ENCODE measurements around the gene MACROH2A1. TPM values are rescaled to one million over a fixed set of nuclear protein-coding genes. Genes with fewer than 3 reads are reported as not detected.

Gene MACROH2A1
- total and polyA plus RNA-seq, 10 of the 15 experiments (the other 5 are each of a cell fraction or from before 2014, with no cell fraction given): 45.7 to 230 (median 196) TPM

GRCh38 chr5:135405082-135405481 is 6.1 kb upstream of the MACROH2A1 start (continued):
- TF ChIP-seq CEBPZ (IDR thresholded peaks at IDR 0.05; ENCODE audit: low read depth, low read length): no peak
- no peak for TF ChIP-seq FOXK2 (IDR thresholded peaks at IDR 0.05)
- TF ChIP-seq, protein P1, sequence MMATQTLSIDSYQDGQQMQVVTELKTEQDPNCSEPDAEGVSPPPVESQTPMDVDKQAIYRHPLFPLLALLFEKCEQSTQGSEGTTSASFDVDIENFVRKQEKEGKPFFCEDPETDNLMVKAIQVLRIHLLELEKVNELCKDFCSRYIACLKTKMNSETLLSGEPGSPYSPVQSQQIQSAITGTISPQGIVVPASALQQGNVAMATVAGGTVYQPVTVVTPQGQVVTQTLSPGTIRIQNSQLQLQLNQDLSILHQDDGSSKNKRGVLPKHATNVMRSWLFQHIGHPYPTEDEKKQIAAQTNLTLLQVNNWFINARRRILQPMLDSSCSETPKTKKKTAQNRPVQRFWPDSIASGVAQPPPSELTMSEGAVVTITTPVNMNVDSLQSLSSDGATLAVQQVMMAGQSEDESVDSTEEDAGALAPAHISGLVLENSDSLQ (IDR thresholded peaks at IDR 0.05): no peak
- no peak for TF ChIP-seq SMAD5 (IDR thresholded peaks at IDR 0.05; ENCODE audit: low read depth)

DNA sequence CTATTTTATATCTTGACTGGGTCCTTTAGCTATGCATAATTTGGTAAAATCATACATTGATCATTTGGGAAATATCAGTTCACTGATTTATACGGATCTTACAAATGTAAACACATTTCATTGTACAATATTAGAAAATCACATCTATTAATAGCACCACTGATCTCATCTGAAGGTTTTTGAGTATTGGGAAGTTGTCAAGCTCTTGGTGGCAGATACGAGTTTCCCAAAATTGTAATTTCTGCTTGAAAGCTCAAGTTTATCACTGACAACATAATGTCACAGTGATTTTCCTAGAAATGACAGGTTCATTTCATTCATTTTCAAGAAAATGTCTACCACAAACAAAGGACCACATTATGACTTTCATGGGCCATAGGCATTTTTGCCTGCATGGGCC is 3.0 kb upstream of the MACROH2A1 start:
- POLR2A ChIA-PET: no interaction called here
- no peak for FAIRE-seq
- TF ChIP-seq BCL3 (IDR thresholded peaks at IDR 0.05; ENCODE audit: borderline replicate concordance, insufficient read depth, low read depth, low read length, poor library complexity, severe bottlenecking) (no peak), KDM1A (IDR thresholded peaks at IDR 0.05; ENCODE audit: borderline replicate concordance) (no peak), PAX5 (IDR thresholded peaks at IDR 0.05; ENCODE audit: borderline replicate concordance, low read depth, low read length) (no peak), POU2F2 (IDR thresholded peaks at IDR 0.05; ENCODE audit: borderline replicate concordance, low read depth, low read length) (no peak), PRDM15 (CRISPR knock-in tag; IDR thresholded peaks at IDR 0.05) (no peak)

More for the DNA sequence above, 3.0 kb upstream of the MACROH2A1 start:
- Histone ChIP-seq H3K27me3 (replicated peaks in 1 of 2; ENCODE audit: control insufficient read depth in 2 of 2, insufficient read depth in 2 of 2, low read length in 1 of 2) (no peaks in the 10 kb centered on the region), H3K4me3 (no peak overlapping the region), H3K36me3 (ENCODE audit: control insufficient read depth in 2 of 2, insufficient read depth in 2 of 2, low read length in 1 of 2) (no peaks in the 10 kb centered on the region), H2AFZ (ENCODE audit: control insufficient read depth, low read depth, low read length) (no peak overlapping the region), H3K9me3 (replicated peaks; ENCODE audit: control insufficient read depth, insufficient read depth, low read length) (no peaks in the 10 kb centered on the region; the same call in 2 of the 3 replicates), H3K79me2 (ENCODE audit: control insufficient read depth, insufficient read depth, low read length) (peaks cover 25% of the 10 kb centered on the region), H3K4me1 (ENCODE audit: control insufficient read depth, insufficient read depth, low read length) (peaks cover 9% of the 10 kb centered on the region), H3K4me2 (ENCODE audit: control insufficient read depth, insufficient read depth) (no peak overlapping the region), H3K27ac (ENCODE audit: control insufficient read depth, insufficient read depth) (no peak overlapping the region), H4K20me1 (ENCODE audit: control insufficient read depth, insufficient read depth) (0 out of 2 replicates have a peak, but pooled peaks cover 1% of the 10 kb centered on the region), H3K9ac (ENCODE audit: control insufficient read depth, insufficient read depth, low read length) (no peak overlapping the region)
- DNase-seq (ENCODE audit: low read depth, low spot score): no peak
- SMC1A ChIA-PET (ENCODE audit: uncharacterized antibody, unreplicated experiment): no interaction called here
- 94% methylated on average over 2 of the region's 2 CpGs for WGBS (ENCODE audit: insufficient coverage, insufficient replicate concordance, low lambda C conversion rate, missing lambda C conversion rate)
- in situ Hi-C loops (cut with MboI): no loop called here
- intact Hi-C loops (cut with micrococcal nuclease; ENCODE audit: unreplicated experiment): no loop called here
- RAD21 ChIA-PET (ENCODE audit: unreplicated experiment): no interaction called here
- BruUV-seq (replicated peaks): no TSS peak
- CTCF ChIA-PET: interaction anchor here (1.2 to 1.5 kb wide), 3 partner anchors 24 to 164 kb away, joined by 3 to 9 read pairs (median 3); no protein-coding TSS in a partner anchor
- ATAC-seq: no peak
